ENCODE results near the gene HTR7. TPM values are rescaled to one million over a fixed set of nuclear protein-coding genes. Genes with fewer than 3 reads are reported as not detected.

HTR7 gene
- total RNA-seq, 4 donors from 2014 or later: 0.55 to 1.3 TPM; not detected in 2

GRCh38 chr10:90722832-90723231 lies 135.0 kb downstream of the HTR7 start:
- 92 to 100% methylated on average over 1 to 5 of the region's 5 CpGs for WGBS, 2 donors (ENCODE audit: low coverage in 1 of 2)
- intact Hi-C loops (cut with DNase I; ENCODE audit: low total_unique reads): no loop called here
- no peaks in the 10 kb centered on the region for H3K9me3 ChIP-seq
- TF ChIP-seq CTCF (IDR thresholded peaks at IDR 0.05) (no peak), EP300 (IDR thresholded peaks at IDR 0.05; ENCODE audit: low read depth) (no peak), POLR2A (IDR thresholded peaks at IDR 0.05) (no peak), POLR2AphosphoS5 (IDR thresholded peaks at IDR 0.05) (no peak)
- H3K27ac ChIP-seq: no peak overlapping the region
- H3K27me3 ChIP-seq: no peaks in the 10 kb centered on the region
- H3K36me3 ChIP-seq: no peaks in the 10 kb centered on the region
- in situ Hi-C loops (cut with MboI; ENCODE audit: low pct_ligation_motif_present in 1 of 4, low pct_unique_long_range_greater_than_20kb in 1 of 4, low sequenced_read_pairs in 3 of 4): no loop called here
- no peaks in the 10 kb centered on the region for H3K4me1 ChIP-seq
- H3K4me3 ChIP-seq: no peak overlapping the region
- DNase-seq: no peak

GRCh38 chr10:90718182-90718581 lies 139.7 kb downstream of the HTR7 start:
- in situ Hi-C loops (cut with MboI; ENCODE audit: low pct_ligation_motif_present in 1 of 4, low pct_unique_long_range_greater_than_20kb in 1 of 4, low sequenced_read_pairs in 3 of 4): no loop called here
- Histone ChIP-seq H3K27me3 (no peaks in the 10 kb centered on the region), H3K27ac (no peak overlapping the region), H3K9me3 (no peaks in the 10 kb centered on the region), H3K4me3 (no peak overlapping the region), H3K4me1 (no peaks in the 10 kb centered on the region), H3K36me3 (no peaks in the 10 kb centered on the region)
- intact Hi-C loops (cut with DNase I; ENCODE audit: low total_unique reads): no loop called here
- 78 to 80% methylated on average over 3 of the region's 3 CpGs for WGBS, 2 donors (ENCODE audit: low coverage in 1 of 2)
- TF ChIP-seq CTCF (IDR thresholded peaks at IDR 0.05) (no peak), POLR2A (IDR thresholded peaks at IDR 0.05) (no peak), EP300 (IDR thresholded peaks at IDR 0.05; ENCODE audit: low read depth) (no peak), POLR2AphosphoS5 (IDR thresholded peaks at IDR 0.05) (no peak)
- DNase-seq: no peak

GRCh38 chr10:90712529-90712928 lies 145.3 kb downstream of the HTR7 start:
- Histone ChIP-seq H3K9me3 (no peaks in the 10 kb centered on the region), H3K27me3 (no peaks in the 10 kb centered on the region), H3K4me3 (no peak overlapping the region), H3K4me1 (no peaks in the 10 kb centered on the region), H3K27ac (no peak overlapping the region), H3K36me3 (no peaks in the 10 kb centered on the region)
- intact Hi-C loops (cut with DNase I; ENCODE audit: low total_unique reads) (no loop called here), in situ Hi-C loops (cut with MboI; ENCODE audit: low pct_ligation_motif_present in 1 of 4, low pct_unique_long_range_greater_than_20kb in 1 of 4, low sequenced_read_pairs in 3 of 4) (no loop called here)
- WGBS, 2 donors (ENCODE audit: low coverage in 1 of 2): 20 to 63% methylated on average over 1 to 3 of the region's 3 CpGs
- TF ChIP-seq EP300 (IDR thresholded peaks at IDR 0.05; ENCODE audit: low read depth) (no peak), CTCF (IDR thresholded peaks at IDR 0.05) (no peak), POLR2A (IDR thresholded peaks at IDR 0.05) (no peak), POLR2AphosphoS5 (IDR thresholded peaks at IDR 0.05) (no peak)
- no peak for DNase-seq

- H3K4me3 ChIP-seq: no peak overlapping the region
- TF ChIP-seq POLR2AphosphoS5 (IDR thresholded peaks at IDR 0.05): no peak
- TF ChIP-seq CTCF (IDR thresholded peaks at IDR 0.05): no peak
- no peak for TF ChIP-seq EP300 (IDR thresholded peaks at IDR 0.05; ENCODE audit: low read depth)
- no peak for TF ChIP-seq POLR2A (IDR thresholded peaks at IDR 0.05)
- in situ Hi-C loops (cut with MboI; ENCODE audit: low pct_ligation_motif_present in 1 of 4, low pct_unique_long_range_greater_than_20kb in 1 of 4, low sequenced_read_pairs in 3 of 4) (no loop called here), intact Hi-C loops (cut with DNase I; ENCODE audit: low total_unique reads) (no loop called here)
- H3K9me3 ChIP-seq: no peaks in the 10 kb centered on the region
- H3K27me3 ChIP-seq: no peaks in the 10 kb centered on the region
- no peaks in the 10 kb centered on the region for H3K4me1 ChIP-seq
- DNase-seq: no peak
- H3K36me3 ChIP-seq: no peaks in the 10 kb centered on the region
- H3K27ac ChIP-seq: no peak overlapping the region
- 93% methylated on average over 2 of the region's 2 CpGs; no CpG with 5 or more reads in 1 of the 2 donors for WGBS, 2 donors (ENCODE audit: low coverage in 1 of 2)
Observed at GRCh38 chr10:90709727-90710126, 148.1 kb downstream of the HTR7 start.

Data from transverse colon (tissue), 4 donors.